ENCODE results near the gene CABLES1. TPM values are rescaled to one million over a fixed set of nuclear protein-coding genes. Genes with fewer than 3 reads are reported as not detected.

CABLES1 gene
- total and polyA plus RNA-seq, 2 of the 4 experiments (the other 2 are of a cell fraction), result 4.7 to 5.7 TPM

DNA sequence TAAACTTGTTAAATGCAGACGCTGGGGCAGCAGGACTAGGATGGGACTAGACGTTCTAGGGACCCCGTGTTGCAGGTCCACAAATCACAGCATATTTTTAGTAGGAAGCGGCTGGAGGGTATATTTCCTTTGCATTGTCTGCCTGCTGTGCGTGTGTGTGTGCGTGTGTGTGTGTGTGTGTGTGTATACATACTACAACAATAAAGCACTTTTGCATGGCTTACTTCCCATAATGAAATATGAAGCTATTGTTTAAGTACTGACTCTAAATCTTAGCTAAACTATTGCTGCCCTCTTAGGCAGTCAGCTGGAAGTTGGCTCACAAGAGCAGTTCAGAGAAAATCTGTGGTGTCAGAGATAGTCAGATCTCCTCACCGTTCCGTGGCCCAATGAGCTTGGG lies 133.4 kb downstream of the CABLES1 start:
- H3K27ac ChIP-seq (ENCODE audit: insufficient read depth, low read length), result no peak overlapping the region
- TF ChIP-seq RFX5 (IDR thresholded peaks at IDR 0.05; ENCODE audit: low read depth, low read length), result no peak
- no peak for TF ChIP-seq NFE2L2 (IDR thresholded peaks at IDR 0.05; ENCODE audit: low read depth, low read length)
- no peak for TF ChIP-seq MAZ (IDR thresholded peaks at IDR 0.05; ENCODE audit: borderline replicate concordance, low read depth, low read length)
- TF ChIP-seq CEBPB (IDR thresholded peaks at IDR 0.05; ENCODE audit: low read depth, low read length), result no peak
- TF ChIP-seq SMC3 (IDR thresholded peaks at IDR 0.05; ENCODE audit: low read depth, low read length), result no peak
- no peak for TF ChIP-seq MXI1 (IDR thresholded peaks at IDR 0.05; ENCODE audit: borderline replicate concordance, low read depth, low read length)
- no peak for TF ChIP-seq USF2 (IDR thresholded peaks at IDR 0.05; ENCODE audit: low read depth, low read length)
- no peak for TF ChIP-seq BHLHE40 (IDR thresholded peaks at IDR 0.05; ENCODE audit: low read depth, low read length)
- TF ChIP-seq, protein P1, sequence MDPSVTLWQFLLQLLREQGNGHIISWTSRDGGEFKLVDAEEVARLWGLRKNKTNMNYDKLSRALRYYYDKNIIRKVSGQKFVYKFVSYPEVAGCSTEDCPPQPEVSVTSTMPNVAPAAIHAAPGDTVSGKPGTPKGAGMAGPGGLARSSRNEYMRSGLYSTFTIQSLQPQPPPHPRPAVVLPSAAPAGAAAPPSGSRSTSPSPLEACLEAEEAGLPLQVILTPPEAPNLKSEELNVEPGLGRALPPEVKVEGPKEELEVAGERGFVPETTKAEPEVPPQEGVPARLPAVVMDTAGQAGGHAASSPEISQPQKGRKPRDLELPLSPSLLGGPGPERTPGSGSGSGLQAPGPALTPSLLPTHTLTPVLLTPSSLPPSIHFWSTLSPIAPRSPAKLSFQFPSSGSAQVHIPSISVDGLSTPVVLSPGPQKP (IDR thresholded peaks at IDR 0.05; ENCODE audit: borderline replicate concordance, low read depth, low read length), result no peak
- no peak for TF ChIP-seq MAFK (IDR thresholded peaks at IDR 0.05; ENCODE audit: low read depth, low read length)
- TF ChIP-seq FOS (IDR thresholded peaks at IDR 0.05; ENCODE audit: low read depth, low read length), result no peak
- no peak for TF ChIP-seq RAD21 (IDR thresholded peaks at IDR 0.05; ENCODE audit: low read length)
- TF ChIP-seq RCOR1 (IDR thresholded peaks at IDR 0.05; ENCODE audit: insufficient replicate concordance, low read length), result no peak
- no peak for TF ChIP-seq CHD1 (IDR thresholded peaks at IDR 0.05; ENCODE audit: low read depth, low read length)
- no peak for TF ChIP-seq CTCF (conservative IDR thresholded peaks at IDR 0.05; ENCODE audit: low read depth, low read length)
- no peak for TF ChIP-seq POLR2A (IDR thresholded peaks at IDR 0.05; ENCODE audit: low read depth, low read length)
- DNase-seq, result no peak
- no peak overlapping the region for H2BK20ac ChIP-seq (ENCODE audit: low read depth, low read length)
- in situ Hi-C loops (cut with MboI; ENCODE audit: low sequenced_read_pairs), result no loop called here
- H3K27me3 ChIP-seq (ENCODE audit: control insufficient read depth, insufficient read depth, low read length), result no peaks in the 10 kb centered on the region
- no peak overlapping the region for H2BK15ac ChIP-seq (ENCODE audit: low read depth, low read length)
- H3K9me1 ChIP-seq (ENCODE audit: insufficient read depth, low read length), result no peaks in the 10 kb centered on the region; the same call in 1 of the 2 replicates
- H2BK120ac ChIP-seq (ENCODE audit: low read depth, low read length), result no peak overlapping the region
- H3K9me3 ChIP-seq (ENCODE audit: control insufficient read depth, insufficient read depth, low read length), result peaks cover 3% of the 10 kb centered on the region; the same call in 1 of the 2 replicates
- no peak overlapping the region for H3K23ac ChIP-seq (ENCODE audit: low read depth, low read length)
- H3K18ac ChIP-seq (ENCODE audit: low read depth, low read length), result no peak overlapping the region
- H2AK9ac ChIP-seq (replicated peaks; ENCODE audit: low read depth, low read length, poor library complexity), result no peak overlapping the region
- no peak overlapping the region for H4K91ac ChIP-seq (ENCODE audit: insufficient read depth, low read depth, low read length)
- no peak overlapping the region for H2BK5ac ChIP-seq (ENCODE audit: low read depth, low read length, poor library complexity, severe bottlenecking)
- POLR2A ChIA-PET (ENCODE audit: unreplicated experiment), result no interaction called here
- no peak overlapping the region for H3K56ac ChIP-seq (ENCODE audit: extremely low read depth, insufficient read depth, low read length)
- dilution Hi-C loops (cut with HindIII; ENCODE audit: low sequenced_read_pairs, unreplicated experiment), result no loop called here
- no peak overlapping the region for H2AK5ac ChIP-seq (ENCODE audit: low read depth, low read length)
- H4K5ac ChIP-seq (ENCODE audit: low read depth, low read length), result no peak overlapping the region
- H3K79me1 ChIP-seq (ENCODE audit: low read depth in 1 of 2, low read length in 2 of 2), result no peaks in the 10 kb centered on the region
- no peak overlapping the region for H3K9ac ChIP-seq (ENCODE audit: low read depth, low read length)
- WGBS, 2 experiments (ENCODE audit: extremely low coverage in 2 of 2, insufficient read length in 1 of 2), result no CpG with 5 or more reads among the region's 8 CpGs
- no peak overlapping the region for H4K8ac ChIP-seq (ENCODE audit: low read depth in 2 of 2, low read length in 2 of 2)
- intact Hi-C loops (cut with micrococcal nuclease), result loop anchor here (10.0 kb wide), 2 partner anchors 84 to 86 kb away; no protein-coding TSS in a partner anchor
- no peak overlapping the region for H3K4ac ChIP-seq (ENCODE audit: low read depth, low read length)
- CTCF ChIA-PET, result no interaction called here
- H3K4me2 ChIP-seq (ENCODE audit: low read depth, low read length), result no peak overlapping the region
- no peaks in the 10 kb centered on the region for H4K20me1 ChIP-seq (ENCODE audit: insufficient read depth, low read length)
- no peak overlapping the region; the same call in 1 of the 2 replicates for H3K14ac ChIP-seq (replicated peaks; ENCODE audit: low read depth, low read length)
- no peak for ATAC-seq (ENCODE audit: low read depth)
- no peak overlapping the region for H2AFZ ChIP-seq (replicated peaks; ENCODE audit: low read length, poor library complexity)
- no peaks in the 10 kb centered on the region for H3K36me3 ChIP-seq (ENCODE audit: control insufficient read depth, insufficient read depth, low read length)
- BruUV-seq (replicated peaks), result no TSS peak
- no peak overlapping the region for H3K4me3 ChIP-seq (ENCODE audit: insufficient read depth, low read depth, low read length)
- H3K4me1 ChIP-seq (ENCODE audit: control insufficient read depth, insufficient read depth, low read length), result peaks cover 2% of the 10 kb centered on the region
